HepG2 (cell line): ENCODE data around the gene DTWD2. TPM values are rescaled to one million over a fixed set of nuclear protein-coding genes. Genes with fewer than 3 reads are reported as not detected.

ENCODE experiments used
- ADNP ChIP-seq: sonication (generic); formaldehyde crosslinking; IDR thresholded peaks from 2 replicates; pipeline ENCODE4 v1.4.0; 2020; ENCODE audit warnings: missing genetic modification reagents
- ATF1 ChIP-seq: IDR thresholded peaks from 2 replicates; pipeline ENCODE4 v1.6.1; 2016; ENCODE audit warnings: mild to moderate bottlenecking, control low read depth
- CBX1 ChIP-seq: IDR thresholded peaks from one replicate; pipeline ENCODE4 v1.6.1; 2016; ENCODE audit warnings: antibody characterized with exemption, low read depth
- ETV6 ChIP-seq: sonication (generic); formaldehyde crosslinking; conservative IDR thresholded peaks from 2 replicates; pipeline ENCODE4 v1.4.0; 2020; ENCODE audit warnings: missing genetic modification reagents
- FOXK2 ChIP-seq: fragments of 450-650 bp; IDR thresholded peaks from 2 replicates; pipeline ENCODE4 v1.6.1; 2016
- GMEB1 ChIP-seq: sonication (generic); formaldehyde crosslinking; IDR thresholded peaks from 2 replicates; pipeline ENCODE4 v1.5.1; 2020; ENCODE audit warnings: missing genetic modification reagents, mild to moderate bottlenecking, borderline replicate concordance
- GMEB2 ChIP-seq: IDR thresholded peaks from 2 replicates; pipeline ENCODE4 v1.6.1; 2016; ENCODE audit warnings: missing biosample characterization, missing genetic modification reagents, low read depth
- HIVEP1 ChIP-seq: sonication (generic); formaldehyde crosslinking; IDR thresholded peaks from 2 replicates; pipeline ENCODE4 v1.4.0; 2020; ENCODE audit warnings: mild to moderate bottlenecking, missing genetic modification reagents
- HMGXB4 ChIP-seq, 2 experiments: sonication (generic) in 1 of 2; formaldehyde crosslinking in 1 of 2; IDR thresholded peaks; 2 replicates each; pipeline versions ENCODE4 v1.4.0 to v1.6.1; 2018 to 2020; ENCODE audit warnings: missing genetic modification reagents in 2 of 2, borderline replicate concordance in 1 of 2, low read depth in 1 of 2, mild to moderate bottlenecking in 1 of 2, missing biosample characterization in 1 of 2
- HOXA9 ChIP-seq: sonication (generic); formaldehyde crosslinking; IDR thresholded peaks from 2 replicates; pipeline ENCODE4 v1.8.1; 2022; ENCODE audit warnings: missing genetic modification reagents, mild to moderate bottlenecking, moderate library complexity, borderline replicate concordance
- MBD4 ChIP-seq: IDR thresholded peaks from 2 replicates; pipeline ENCODE4 v1.6.1; 2012; ENCODE audit warnings: low read length, inconsistent platforms, borderline replicate concordance
- RARA ChIP-seq: IDR thresholded peaks from 2 replicates; pipeline ENCODE4 v1.6.1; 2016; ENCODE audit warnings: missing genetic modification reagents, missing compliant biosample characterization
- YY1 ChIP-seq: IDR thresholded peaks from 2 replicates; pipeline ENCODE4 v1.6.1; 2011; ENCODE audit warnings: low read length, low read depth, moderate library complexity, mild to moderate bottlenecking; ENCODE audit not compliant: insufficient read depth, insufficient replicate concordance
- ZNF354B ChIP-seq: sonication (generic); formaldehyde crosslinking; IDR thresholded peaks from 2 replicates; pipeline ENCODE4 v1.8.0; 2022; ENCODE audit warnings: mild to moderate bottlenecking, missing genetic modification reagents
- ZNF383 ChIP-seq: sonication (generic); formaldehyde crosslinking; IDR thresholded peaks from 2 replicates; pipeline ENCODE4 v1.4.0; 2020; ENCODE audit warnings: missing genetic modification reagents, mild to moderate bottlenecking, borderline replicate concordance
- ZNF496 ChIP-seq: sonication (generic); formaldehyde crosslinking; IDR thresholded peaks from 2 replicates; pipeline ENCODE4 v1.8.1; 2023; ENCODE audit warnings: mild to moderate bottlenecking, moderate library complexity, missing genetic modification reagents; ENCODE audit not compliant: insufficient replicate concordance
- ZNF557 ChIP-seq: sonication (generic); formaldehyde crosslinking; IDR thresholded peaks from 2 replicates; pipeline ENCODE4 v1.4.0; 2020; ENCODE audit warnings: missing genetic modification reagents
- ZNF704 ChIP-seq: sonication (generic); formaldehyde crosslinking; IDR thresholded peaks from 2 replicates; pipeline ENCODE4 v1.8.1; 2023; ENCODE audit warnings: mild to moderate bottlenecking, inconsistent platforms, moderate library complexity, missing genetic modification reagents, borderline replicate concordance
- ZNF768 ChIP-seq: sonication (generic); formaldehyde crosslinking; IDR thresholded peaks from 2 replicates; pipeline ENCODE4 v1.4.0; 2020; ENCODE audit warnings: missing genetic modification reagents
- ZNF780A ChIP-seq: sonication (generic); formaldehyde crosslinking; IDR thresholded peaks from 2 replicates; pipeline ENCODE4 v1.8.0; 2022; ENCODE audit warnings: mild to moderate bottlenecking, missing genetic modification reagents, moderate library complexity
- ZNF784 ChIP-seq: sonication (generic); formaldehyde crosslinking; IDR thresholded peaks from 2 replicates; pipeline ENCODE4 v1.5.1; 2020; ENCODE audit warnings: missing genetic modification reagents, mild to moderate bottlenecking, borderline replicate concordance
- ZSCAN25 ChIP-seq: sonication (generic); formaldehyde crosslinking; IDR thresholded peaks from 2 replicates; pipeline ENCODE4 v1.8.0; 2022; ENCODE audit warnings: mild to moderate bottlenecking, missing genetic modification reagents
- polyA plus RNA-seq, 8 experiments: library from polyadenylated mRNA; depleted of rRNA in 3 of 8; stranded (reverse) in 7 of 8; unstranded in 1 of 8; fragments of >200 nt; fragmentation: Illumina TruSeq in 4 of 8; extraction: Trizol in 4 of 8; gene quantifications; 2 replicates each; pipeline versions ENCODE4 v1.2.1 to v1.2.3, GENCODE V29; 2011 to 2016; ENCODE audit warnings: low read depth in 4 of 8, missing spikeins in 1 of 8, mixed read lengths in 1 of 8; ENCODE audit not compliant: insufficient read depth in 1 of 8
- total RNA-seq, 5 experiments: library from RNA; depleted of rRNA; stranded (reverse); fragments of >200 nt; fragmentation: Illumina TruSeq; extraction: Trizol; gene quantifications; 2 replicates each; pipeline ENCODE4 v1.2.3, GENCODE V29; 2016; ENCODE audit warnings: low read depth in 1 of 5

Gene DTWD2
- total and polyA plus RNA-seq, 2 of the 13 experiments (the other 11 are each of a cell fraction or from before 2014, with no cell fraction given): 1.6 to 6.0 TPM

- TF ChIP-seq ZNF704 (0 out of 2 replicates have a peak, but pooled peaks have one; percentile 25), ZNF383 (CRISPR knock-in tag) (no peak), GMEB2 (CRISPR knock-in tag) (peak; percentile 86), RARA (no peak; the same call in 1 of the 2 replicates), ADNP (CRISPR knock-in tag) (no peak), MBD4 (no peak), ATF1 (CRISPR knock-in tag) (no peak), YY1 (peak; percentile 93), GMEB1 (CRISPR knock-in tag) (peak; percentile 96), ZNF354B (CRISPR knock-in tag) (peak; percentile 89; the same call in 1 of the 2 replicates), HIVEP1 (CRISPR knock-in tag) (no peak), FOXK2 (no peak), ETV6 (CRISPR knock-in tag) (peak; percentile 46; the same call in 1 of the 2 replicates), HOXA9 (CRISPR knock-in tag) (no peak), HMGXB4 (CRISPR knock-in tag; IDR thresholded peaks at IDR 0.05; ENCODE audit: borderline replicate concordance in 1 of 2, low read depth in 1 of 2) (peak; percentile 99 to 100), CBX1 (peak; percentile 81), ZNF784 (CRISPR knock-in tag) (peak; percentile 89; the same call in 1 of the 2 replicates), ZNF780A (CRISPR knock-in tag) (no peak), ZNF768 (CRISPR knock-in tag) (peak; percentile 79), ZNF496 (CRISPR knock-in tag) (no peak), ZSCAN25 (peak; percentile 67; the same call in 1 of the 2 replicates), ZNF557 (CRISPR knock-in tag) (no peak)
These were observed at the start of gene DTWD2 (continued) for GRCh38 chr5:118987988-118988865.
